Measurements from ENCODE around the gene TNFRSF13B.
A peak's percentile ranks its signal among the peaks of the same experiment; 100 is the strongest.
"Not testable (repeated sequence)": the region's sequence is repeated elsewhere in the genome, so short reads cannot be mapped to it uniquely, and the experiment has no call there.

The TNFRSF13B gene

DNA sequence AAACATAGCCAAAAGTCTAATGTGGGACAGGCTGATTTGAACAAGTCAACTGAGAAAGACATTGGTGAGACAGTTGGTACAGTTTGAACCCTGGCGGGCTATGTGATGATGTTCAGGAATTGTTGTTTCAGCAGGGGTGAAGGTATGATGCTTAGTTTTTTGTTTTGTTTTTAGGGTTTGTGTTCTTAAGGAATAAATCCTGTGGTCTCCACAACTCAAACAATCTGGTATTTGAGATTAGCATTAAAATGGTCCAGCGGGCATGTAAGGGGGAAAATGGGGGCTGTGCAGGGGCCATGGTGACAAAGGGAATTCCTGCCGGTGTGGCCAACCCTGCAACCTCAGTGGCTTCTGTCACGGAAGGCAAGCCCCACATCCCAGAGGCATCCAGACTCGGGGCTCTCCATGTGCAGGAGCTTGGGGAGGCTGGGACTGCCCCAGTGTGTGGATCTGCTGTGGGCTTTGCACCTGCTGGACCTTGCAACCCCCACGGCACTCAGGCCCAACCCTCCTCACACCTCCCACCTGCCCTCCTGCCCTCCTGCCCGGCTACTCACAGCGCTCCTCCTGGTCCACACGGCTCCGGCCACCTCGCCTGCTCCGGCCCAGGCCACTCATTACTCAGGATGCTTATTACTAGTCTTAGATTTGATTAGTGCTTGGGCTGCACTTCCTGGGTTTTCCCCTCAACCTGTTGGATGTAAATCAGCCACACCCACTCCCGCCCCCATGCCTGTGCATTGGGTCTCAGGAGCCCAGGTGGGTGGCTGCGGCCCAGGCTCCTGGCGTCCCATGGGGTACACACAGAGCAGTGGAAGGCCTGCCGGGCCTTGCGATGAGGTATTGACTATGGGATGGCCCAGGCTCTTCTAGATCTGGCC lies at the start of gene TNFRSF13B:
Gene TNFRSF13B (minus strand): TSS at position 661 of the 881 bp plus-strand sequence. CDS start 43 bp downstream, at position 618.
- ATAC-seq = peak; percentile 34 to 40

DNA sequence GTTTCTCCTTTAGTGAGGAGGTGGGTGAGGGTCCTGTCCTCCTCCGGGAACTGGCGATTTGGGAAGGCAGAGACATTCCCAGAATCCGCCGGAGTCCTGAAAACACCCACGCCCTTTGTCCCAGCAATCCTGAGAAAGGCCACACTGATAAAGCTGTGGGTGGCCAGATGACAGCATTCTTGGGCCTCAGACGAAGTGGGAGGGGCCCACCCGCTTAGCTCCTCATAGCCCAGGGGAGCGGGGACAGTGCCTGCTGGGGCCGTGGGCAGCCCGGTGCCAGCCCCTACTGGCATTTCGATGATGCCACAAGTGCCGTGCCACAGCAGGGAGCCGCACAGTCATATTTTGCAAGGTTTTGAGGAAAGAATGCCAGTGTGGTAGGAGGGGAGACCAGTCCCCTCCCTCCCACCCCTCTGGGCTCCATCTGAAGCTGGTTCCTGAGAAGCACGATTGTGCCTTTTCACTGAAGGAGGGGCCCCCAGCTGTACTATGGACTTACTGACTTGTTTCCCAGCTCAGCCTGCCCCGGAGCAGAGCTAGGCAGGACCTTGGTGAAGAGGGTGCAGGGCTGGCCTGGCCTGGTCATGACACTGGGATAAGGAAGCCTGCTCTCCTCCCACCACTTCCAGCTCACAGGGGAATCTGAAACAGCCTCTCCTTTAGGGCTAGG lies 49.4 kb upstream of the TNFRSF13B start:
- ATAC-seq = no peak

DNA sequence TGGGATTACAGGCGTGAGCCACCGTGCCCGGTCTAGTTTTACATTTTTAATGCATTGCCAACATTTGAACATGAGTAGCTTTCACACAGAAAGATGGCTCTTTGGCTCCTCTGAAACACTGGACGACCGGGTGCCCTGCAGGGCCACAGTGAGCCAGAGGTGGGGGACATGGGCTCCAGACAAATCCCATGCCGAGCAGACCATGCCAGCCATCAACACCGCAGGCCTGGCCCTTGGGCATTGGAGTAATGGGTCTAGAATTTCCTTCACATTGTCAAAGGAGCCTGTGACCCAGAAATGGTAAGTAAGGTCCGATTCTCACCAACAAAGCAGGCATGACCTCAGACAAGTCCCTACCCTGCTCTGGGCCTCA lies 48.9 kb upstream of the TNFRSF13B start:
- ATAC-seq = no peak

DNA sequence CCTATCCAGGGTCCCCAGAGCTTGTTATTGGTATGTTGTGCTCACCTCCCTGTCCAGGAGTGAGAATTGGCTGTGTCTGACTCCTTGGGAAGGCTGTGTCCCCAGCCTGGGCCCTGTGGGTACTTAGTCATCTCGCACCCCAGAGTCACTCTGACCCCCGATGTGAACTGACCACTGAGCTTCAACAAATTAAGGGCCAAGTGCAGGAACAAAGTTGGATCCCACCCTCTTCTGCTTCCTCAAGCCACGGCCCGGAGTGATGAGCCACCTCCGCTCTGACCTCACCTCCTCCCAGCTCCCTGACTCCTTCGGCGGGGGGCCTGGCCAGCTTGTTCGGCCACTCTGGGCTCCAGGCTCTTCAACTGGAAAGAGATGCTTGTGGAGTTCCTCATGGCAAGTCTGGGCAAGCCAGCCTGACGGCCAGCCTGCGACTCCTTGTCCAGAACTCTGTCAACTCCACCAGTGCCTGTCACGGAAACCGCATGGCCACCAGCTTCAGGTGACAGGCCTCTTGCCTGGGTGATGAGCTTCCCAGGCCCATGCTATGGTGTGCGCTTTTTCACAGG lies 48.1 kb upstream of the TNFRSF13B start:
- no peak for ATAC-seq

DNA sequence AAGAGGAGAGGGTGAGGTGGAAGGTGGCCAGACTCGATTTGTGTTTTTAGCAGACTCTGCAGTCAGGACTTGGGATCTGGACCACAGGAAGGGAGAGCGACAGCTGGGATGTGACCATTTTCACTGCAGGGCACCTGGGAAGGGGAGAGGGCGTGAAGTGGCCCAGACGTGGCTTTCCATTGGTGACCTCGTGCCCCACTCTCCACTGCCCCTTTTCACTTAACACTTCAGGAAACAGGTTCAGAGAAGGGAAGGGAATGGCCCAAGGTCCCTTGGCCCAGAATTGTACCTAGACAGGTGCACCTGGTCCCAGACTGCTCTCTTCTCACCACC lies 47.5 kb upstream of the TNFRSF13B start:
- no peak for ATAC-seq

DNA sequence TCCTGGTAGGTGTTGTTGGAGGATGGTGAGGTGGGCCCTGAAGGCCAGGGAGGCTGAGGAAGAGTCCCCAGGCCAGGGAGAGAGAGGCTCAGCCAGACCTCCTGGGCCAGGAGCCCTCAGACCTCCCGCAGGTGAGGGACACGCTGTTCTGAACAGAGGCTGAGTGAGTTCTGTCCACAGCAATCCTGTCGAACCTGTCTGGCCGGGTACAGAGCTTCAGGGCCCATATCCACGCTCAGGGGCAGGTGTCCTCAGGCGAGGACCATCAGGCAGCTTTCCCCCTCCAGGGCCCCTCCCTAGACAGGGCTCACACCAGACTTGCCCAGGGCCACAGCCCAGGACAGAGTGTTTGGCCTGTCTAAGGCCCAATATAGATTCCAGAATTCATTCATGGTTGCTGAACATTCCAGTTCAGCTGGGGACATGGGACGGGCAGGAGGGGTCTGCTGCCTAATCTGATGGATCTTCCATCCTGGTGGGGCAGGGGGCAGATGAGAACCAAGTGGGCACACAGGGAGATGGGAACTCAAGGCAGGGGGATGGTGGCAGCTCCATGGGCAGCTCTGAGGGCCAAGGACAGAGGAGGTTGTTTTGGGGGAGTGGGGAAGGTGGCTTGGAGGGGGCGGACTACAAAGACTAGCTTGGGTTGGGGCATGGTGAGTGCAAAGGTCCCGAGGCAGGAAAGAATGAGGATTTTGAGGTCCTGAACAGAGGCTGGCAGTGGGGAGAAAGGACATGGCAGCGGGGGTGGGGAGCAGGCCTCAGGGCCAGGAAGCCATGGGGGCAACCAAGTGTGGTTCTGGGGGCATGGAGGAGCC lies 46.9 kb upstream of the TNFRSF13B start:
- ATAC-seq = no peak

DNA sequence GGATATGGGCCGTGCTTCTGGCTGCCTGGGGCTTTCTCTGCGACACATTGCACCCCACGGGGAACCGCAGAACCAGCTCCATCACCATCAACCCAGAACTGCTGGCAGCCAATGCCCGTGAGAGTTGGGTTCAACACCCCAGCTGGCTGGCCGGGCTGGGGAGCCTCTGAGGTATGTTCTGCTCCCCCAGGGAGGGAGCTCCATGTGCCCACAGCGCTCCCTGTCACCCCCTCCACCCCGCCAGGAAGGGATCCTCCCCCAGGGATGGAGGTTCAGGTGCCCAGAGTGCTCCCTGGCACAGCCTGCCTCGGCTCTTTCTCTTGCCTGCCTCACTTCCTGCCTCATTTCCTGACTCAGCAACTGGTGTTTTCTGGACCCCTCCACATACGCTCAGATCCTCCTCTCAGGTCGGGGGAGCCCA lies 46.1 kb upstream of the TNFRSF13B start:
- no peak for ATAC-seq

DNA sequence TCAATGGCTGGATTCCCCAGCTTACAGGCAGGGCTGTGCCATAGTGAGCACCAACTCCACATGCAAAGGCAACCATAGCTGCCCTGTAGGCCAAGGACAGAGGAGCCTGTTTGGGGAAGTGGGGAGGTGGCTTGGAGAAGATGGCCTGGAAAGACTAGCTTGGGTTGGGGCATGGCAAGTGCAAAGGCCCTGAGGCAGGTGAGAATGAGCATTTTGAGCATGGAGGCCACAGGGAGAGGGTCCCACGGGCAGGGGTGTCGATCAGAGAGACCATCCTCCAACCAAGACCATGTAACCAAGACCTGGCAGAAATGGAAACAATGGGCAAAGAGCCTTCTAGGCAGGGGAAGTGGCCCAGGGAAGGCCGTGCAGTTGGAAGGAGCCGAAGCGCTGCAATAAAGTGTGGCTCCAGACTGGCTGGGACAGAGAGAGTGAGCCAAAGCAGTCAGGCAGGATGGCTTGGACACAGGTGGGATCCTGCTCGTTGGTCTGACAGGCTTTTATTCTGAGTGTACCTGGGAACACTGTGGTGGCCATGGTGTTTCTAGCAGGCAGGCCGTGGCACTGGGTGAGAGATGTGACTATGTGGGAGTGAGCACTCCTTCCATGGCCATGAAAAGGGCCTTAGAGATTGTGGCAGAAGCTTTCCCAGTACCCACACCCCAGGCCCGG lies 45.6 kb upstream of the TNFRSF13B start:
- no peak for ATAC-seq

DNA sequence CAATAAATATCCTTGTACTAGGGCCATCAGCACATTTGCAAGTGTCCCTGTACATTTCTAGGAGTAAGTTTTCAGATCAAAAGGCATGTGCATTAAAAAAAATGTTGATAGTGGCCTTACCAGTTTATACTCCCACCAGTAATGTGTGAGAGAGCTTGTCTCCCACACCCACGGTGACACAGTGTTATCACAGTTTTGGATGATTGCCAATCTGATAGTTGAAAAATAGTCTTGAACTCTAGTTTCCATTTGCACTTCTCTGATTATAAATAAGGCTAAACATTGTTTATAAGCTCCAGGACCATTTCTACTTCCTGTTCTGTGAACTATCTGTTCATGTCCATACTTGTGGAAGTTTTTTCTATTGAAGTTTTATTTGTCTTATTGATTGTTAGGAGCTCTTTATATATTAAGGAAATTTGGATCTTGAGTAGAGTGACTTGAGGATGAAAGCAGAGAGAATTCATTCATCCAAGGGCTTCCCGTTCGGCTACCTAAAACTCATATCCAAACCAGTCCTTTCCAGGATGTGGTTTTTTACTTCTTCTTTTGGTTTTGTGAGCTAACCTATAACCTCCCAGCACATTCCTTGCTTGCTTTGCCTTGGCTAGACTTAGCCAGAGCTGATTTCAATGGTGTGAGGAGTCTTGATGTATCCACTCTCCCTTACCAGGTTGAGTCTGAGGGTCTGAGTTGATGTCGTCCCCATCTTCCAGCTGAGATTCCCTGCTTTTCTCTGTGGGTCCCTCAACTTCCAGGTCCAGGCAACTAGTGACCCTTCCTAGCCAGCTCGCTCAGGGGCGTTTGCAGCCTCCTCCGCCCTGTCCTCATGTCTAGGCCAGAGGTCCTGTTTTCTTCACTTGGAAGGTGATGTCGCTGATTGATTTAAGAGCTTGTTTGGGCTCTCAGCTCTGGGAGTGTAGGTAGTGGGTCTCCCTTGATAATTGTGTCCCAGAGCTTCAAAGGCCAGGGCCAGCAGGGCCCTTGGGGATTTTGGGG lies 44.6 kb upstream of the TNFRSF13B start:
- ATAC-seq = peak; percentile 38 to 71

DNA sequence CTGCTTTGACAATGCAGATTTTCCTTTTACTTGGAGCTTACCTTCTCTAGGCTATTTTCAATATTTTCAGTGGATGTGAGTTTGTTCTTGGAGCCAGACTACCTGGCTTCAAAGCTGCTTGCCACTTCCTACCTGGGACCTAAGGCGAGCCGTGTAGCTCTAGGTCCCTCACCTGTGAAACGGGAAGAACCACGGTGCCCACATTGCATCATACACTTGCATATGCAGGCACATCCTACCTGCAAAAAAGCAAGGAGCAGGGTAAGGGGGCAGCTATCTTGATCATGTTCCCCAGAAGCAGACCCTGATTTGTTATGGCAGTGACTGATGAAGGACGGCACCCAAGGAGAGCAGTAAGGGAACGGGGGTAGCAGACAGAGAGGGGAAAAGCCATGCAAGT lies 43.3 kb upstream of the TNFRSF13B start:
- no peak for ATAC-seq

DNA sequence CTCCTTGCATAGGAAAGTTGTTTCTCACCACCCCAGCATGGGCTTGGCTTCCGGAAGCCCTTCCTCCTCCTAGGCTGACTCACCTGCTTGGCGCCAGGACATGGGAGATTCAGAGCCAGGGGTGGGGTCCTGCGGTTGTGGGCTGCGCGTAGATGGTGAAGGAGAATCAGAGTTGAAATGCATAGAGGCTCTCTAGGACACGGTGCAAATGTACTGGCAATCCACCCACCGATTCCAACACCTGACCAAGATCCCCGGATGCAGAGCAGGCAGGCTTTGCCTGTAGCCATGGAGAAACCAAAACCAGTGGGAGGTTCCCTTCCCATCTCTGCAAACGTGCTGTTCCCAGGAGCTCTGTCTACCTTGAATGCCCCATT lies 42.8 kb upstream of the TNFRSF13B start:
- ATAC-seq = not testable (repeated sequence)

DNA sequence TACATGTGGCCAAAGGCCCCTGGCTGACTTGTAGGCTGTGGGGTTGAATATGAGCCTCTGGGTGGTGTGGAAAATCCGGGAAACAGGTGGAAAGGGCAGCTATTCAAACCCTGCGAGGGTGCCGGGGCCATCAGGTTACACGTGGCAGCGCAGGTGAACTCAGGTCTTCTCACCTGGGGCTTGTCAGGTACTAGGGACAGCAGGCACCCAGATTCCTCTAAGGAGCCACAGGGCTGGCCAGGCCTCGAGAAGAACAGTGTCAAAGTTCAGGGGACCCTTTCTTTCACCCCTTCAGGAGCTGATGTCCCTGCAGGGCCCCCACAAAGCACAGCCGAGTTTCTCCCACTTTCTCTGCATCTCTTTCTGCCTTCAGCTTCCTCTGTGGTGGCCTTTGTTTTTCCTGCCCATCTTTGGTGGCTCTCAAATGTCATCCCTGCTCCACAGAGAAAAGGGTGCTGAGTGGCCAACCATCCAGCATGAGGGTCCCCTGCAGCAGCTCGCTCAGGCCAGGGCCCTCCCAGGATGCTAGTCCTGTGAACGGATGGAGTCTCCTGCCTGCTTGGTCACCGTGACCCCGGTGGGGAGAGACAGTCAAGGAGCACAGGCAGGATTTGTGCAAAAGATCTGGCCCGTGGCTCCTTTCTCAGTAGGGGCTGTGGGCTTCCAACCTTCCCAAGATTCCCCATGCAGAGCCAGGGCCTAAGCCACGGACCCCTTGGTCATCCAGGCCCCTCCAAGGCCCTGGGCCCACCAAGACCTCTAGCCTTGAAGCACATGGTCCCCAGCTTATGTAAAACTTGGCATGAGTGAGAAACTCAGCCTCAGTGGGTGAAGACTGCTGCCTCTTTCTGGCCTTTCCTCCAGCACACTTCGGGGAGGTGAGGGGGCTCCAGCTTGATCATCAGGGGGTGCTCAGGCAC lies 42.2 kb upstream of the TNFRSF13B start:
- ATAC-seq = not testable (repeated sequence)

DNA sequence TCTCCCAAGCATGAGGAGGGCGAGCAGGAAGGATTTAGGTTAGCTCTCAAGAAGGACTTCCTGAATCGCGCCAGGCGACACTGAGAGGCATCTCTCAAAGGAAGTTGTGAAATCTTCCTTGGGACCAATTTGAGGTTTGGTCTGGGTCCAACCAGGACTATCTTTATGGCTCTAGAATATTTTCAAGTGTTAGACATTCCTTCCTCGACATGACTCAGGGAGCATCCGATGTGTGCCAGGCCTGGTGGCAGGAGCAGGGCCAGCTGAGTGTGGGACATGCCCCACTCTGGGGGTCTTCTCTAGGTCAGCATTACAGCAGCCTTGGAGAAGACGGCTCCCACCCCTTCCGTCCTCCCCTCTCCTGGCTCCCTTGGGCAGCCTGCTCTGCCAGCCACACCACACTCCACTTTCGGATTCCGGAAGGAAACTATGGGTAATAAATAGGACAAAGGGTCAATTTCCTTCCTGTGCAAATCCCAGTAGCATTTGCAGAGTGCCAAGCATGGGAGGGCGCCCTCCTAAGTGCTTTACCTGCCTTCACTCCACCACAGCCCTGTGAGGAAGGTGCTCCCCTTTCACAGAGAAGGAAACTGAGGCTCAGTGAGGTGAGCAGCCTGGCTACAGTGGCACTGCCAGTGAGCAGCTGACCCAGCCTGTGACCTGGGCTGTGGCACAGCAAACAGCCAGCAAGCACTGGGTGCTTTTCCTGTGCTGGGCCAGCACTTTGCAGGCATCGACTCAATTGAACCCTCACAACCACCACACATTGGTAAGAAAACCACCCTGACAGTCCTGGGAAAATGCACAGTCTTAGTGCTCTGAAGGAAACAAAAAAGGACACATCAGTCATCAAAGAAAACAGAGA lies 39.4 kb upstream of the TNFRSF13B start:
- not testable (repeated sequence) for ATAC-seq

DNA sequence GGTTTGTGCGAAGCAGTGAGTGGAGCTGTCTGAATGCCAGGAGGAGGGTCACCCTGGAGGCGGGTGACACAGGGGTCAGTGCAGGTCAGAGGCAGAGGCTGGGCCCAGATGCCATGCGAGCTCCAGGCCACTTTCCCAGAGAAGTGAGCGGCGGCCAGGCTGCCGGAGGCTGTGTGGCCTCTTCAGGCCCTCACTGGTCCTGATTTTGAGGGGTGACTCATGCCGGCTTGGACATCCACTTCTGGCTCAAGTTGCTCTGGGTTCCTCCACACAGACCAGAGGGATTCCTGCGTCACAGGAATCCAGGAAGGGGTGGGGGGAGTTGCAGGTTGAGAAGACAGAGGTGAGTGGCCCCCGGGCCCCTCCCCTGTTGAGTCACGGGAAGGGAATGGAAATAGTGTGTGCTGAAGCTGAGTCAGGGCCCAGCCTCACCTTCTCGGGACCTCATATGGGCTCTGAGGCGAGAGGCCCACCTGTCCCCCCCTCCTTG lies 38.7 kb upstream of the TNFRSF13B start:
- peak; percentile 24 to 53 for ATAC-seq

DNA sequence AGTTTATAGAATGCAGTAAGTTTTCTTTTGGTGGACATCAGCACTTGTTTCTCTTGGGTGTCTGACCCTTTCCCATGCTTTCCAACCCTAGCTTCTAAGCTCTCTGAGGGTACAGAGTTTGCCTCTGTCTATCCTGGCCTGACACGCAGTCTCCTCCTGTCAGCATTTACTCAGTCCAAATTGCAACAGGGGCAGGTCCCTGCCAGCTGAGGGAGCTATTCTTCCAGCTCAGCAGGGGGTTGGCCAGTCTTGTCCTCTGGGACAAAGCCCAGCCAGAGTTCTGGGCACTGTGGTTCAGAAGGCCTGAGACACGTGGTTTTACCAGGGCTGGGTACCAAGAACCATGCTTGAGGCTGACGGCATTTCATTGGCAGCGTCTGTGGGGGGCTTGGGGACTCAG lies 38.1 kb upstream of the TNFRSF13B start:
- not testable (repeated sequence) for ATAC-seq

DNA sequence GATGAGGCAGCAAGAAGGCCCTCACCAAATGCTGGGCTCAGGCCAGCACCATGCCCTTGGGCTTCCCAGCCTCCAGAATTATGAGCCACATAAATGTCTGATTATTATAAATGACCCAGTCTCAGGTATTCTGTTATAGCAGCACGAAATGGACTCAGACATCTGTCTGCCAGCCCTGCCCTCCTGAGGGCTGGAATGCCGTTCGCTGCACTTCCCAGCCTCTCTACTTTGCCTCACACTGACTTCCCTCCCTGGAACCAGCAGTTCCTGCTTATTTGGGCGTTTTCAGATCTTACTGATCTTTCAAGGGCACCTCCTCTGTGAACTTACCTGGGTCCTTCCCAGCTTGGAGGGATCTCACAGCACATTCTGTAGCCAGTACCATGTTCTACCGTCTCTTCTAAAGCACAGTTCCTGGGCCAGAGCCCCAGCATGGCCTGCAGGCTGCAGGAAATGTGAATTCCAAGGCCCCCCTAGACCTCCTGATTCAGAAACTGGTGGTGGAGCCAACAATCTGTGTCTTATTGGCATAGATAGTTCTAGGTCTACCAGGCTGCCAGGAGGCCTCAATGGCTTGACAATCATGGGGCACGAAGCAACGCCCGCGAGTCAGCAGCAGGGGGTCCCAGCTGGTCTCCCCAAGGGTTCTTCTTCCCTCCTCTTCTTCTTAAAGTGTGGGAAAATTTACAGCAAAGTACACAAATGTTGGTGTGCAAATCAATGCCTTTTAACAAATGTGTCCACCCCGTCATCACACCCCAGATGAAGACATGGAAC lies 36.9 kb upstream of the TNFRSF13B start:
- not testable (repeated sequence) for ATAC-seq

DNA sequence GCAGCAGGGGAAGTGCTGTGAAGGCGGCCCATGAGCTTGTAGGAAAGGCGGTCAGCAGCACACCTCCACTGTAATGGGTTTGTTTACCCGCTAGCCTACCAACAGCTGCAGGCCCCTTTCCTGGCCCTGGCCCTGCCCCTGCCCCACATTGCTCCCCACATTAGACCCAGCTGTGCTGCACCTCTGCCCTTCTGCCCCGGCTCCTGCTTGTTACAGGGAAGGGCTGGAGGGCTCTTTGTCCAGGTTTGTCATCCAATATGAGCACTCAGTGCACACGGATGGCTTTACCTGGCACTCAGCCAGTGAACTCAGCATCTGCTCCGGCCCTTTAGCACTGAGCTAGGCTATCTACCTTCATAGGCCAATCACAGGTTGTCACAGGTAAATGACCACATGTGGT lies 36.0 kb upstream of the TNFRSF13B start:
- not testable (repeated sequence) for ATAC-seq
